GM21786 (cell line): ENCODE results near the gene WWC1.
A peak's percentile ranks its signal among the peaks of the same experiment; 100 is the strongest.
"Not testable (repeated sequence)": the region's sequence is repeated elsewhere in the genome, so short reads cannot be mapped to it uniquely, and the experiment has no call there.

Source experiments
- ATAC-seq: cut with Tn5 transposase; IDR thresholded peaks from one replicate; pipeline ENCODE4 v1.9.1; 2021; ENCODE audit not compliant: unreplicated experiment

Gene WWC1

GRCh38 chr5:168286386-168286785 is 5.1 kb upstream of the WWC1 start:
- ATAC-seq = no peak

GRCh38 chr5:168286863-168287262 is 4.6 kb upstream of the WWC1 start:
- ATAC-seq = not testable (repeated sequence)

GRCh38 chr5:168287362-168287761 is 4.1 kb upstream of the WWC1 start:
- no peak for ATAC-seq

- no peak for ATAC-seq
Observed at GRCh38 chr5:168288349-168289245, 2.8 kb upstream of the WWC1 start.

GRCh38 chr5:168290902-168291341 is 523 bp upstream of the WWC1 start:
- ATAC-seq = no peak

- peak; percentile 19 for ATAC-seq
Observed at GRCh38 chr5:168291964-168292785, 730 bp downstream of the WWC1 start.

- ATAC-seq = no peak
Observed at GRCh38 chr5:168292786-168293696, 1.6 kb downstream of the WWC1 start.

GRCh38 chr5:168295574-168296201 is 4.2 kb downstream of the WWC1 start:
- no peak for ATAC-seq

- ATAC-seq = no peak
Observed at GRCh38 chr5:168296682-168297081, 5.2 kb downstream of the WWC1 start.

- no peak for ATAC-seq
Observed at GRCh38 chr5:168298949-168299348, 7.5 kb downstream of the WWC1 start.

- no peak for ATAC-seq
Observed at GRCh38 chr5:168299372-168299771, 7.9 kb downstream of the WWC1 start.

- ATAC-seq = no peak
Observed at GRCh38 chr5:168300326-168301182, 9.1 kb downstream of the WWC1 start.

- ATAC-seq = no peak
Observed at GRCh38 chr5:168301593-168302390, 10.3 kb downstream of the WWC1 start.

GRCh38 chr5:168302785-168303184 is 11.3 kb downstream of the WWC1 start:
- ATAC-seq = no peak

- no peak for ATAC-seq
Observed at GRCh38 chr5:168303393-168304025, 12.1 kb downstream of the WWC1 start.

- ATAC-seq = no peak
Observed at GRCh38 chr5:168304349-168304748, 12.9 kb downstream of the WWC1 start.

GRCh38 chr5:168305281-168305680 is 13.8 kb downstream of the WWC1 start:
- ATAC-seq = no peak

GRCh38 chr5:168307022-168307421 is 15.6 kb downstream of the WWC1 start:
- no peak for ATAC-seq
